OCI-LY7 (cell line): ENCODE measurements around the gene TTC6. TPM values are rescaled to one million over a fixed set of nuclear protein-coding genes. Genes with fewer than 3 reads are reported as not detected.

Source experiments
- BruUV-seq: library from RNA; stranded (reverse); fragments of 400-500 nt; replicated peaks from 2 replicates; lab custom pipeline; 2021; lab: Mats Ljungman, UMichigan
- CTCF ChIA-PET: fragments of 300-600 bp; sonication (Branson Sonifier 250); formaldehyde crosslinking; loops from one replicate; lab custom pipeline; 2022; ENCODE audit warnings: antibody characterized with exemption; ENCODE audit not compliant: unreplicated experiment; lab: Charles Lee
- POLR2A ChIA-PET: fragments of 300-600 bp; sonication (Branson Sonifier 250); formaldehyde crosslinking; loops from one replicate; lab custom pipeline; 2022; ENCODE audit warnings: antibody characterized with exemption; lab: Charles Lee
- DNase-seq: peaks from one replicate; pipeline ENCODE4 v3.0.0-alpha.2; 2015; ENCODE audit warnings: low spot score
- H2AFZ ChIP-seq: fragments of 200-600 bp; sonication (generic), shearing (Covaris generic); 2 replicates; pipeline ENCODE4 v1.6.1; 2014; ENCODE audit warnings: mild to moderate bottlenecking, antibody characterized with exemption, low read length, moderate library complexity
- H3K27ac ChIP-seq: fragments of 200-600 bp; sonication (generic); 2 replicates; pipeline ENCODE4 v1.5.1; 2014; ENCODE audit warnings: mixed run types, low read depth, mild to moderate bottlenecking, moderate library complexity, low read length, inconsistent platforms; ENCODE audit not compliant: poor library complexity, severe bottlenecking
- H3K36me3 ChIP-seq: fragments of 200-600 bp; sonication (generic); 2 replicates; pipeline ENCODE4 v1.6.1; 2014; ENCODE audit warnings: mild to moderate bottlenecking, antibody characterized with exemption, low read length, moderate library complexity, mixed read lengths; ENCODE audit not compliant: insufficient read depth
- H3K4me1 ChIP-seq: fragments of 200-600 bp; sonication (generic); 2 replicates; pipeline ENCODE4 v1.5.1; 2014; ENCODE audit warnings: mild to moderate bottlenecking, low read length; ENCODE audit not compliant: insufficient read depth, poor library complexity, severe bottlenecking
- H3K4me2 ChIP-seq: fragments of 200-600 bp; sonication (generic); 2 replicates; pipeline ENCODE4 v1.6.1; 2014; ENCODE audit warnings: mild to moderate bottlenecking, low read length
- H3K4me3 ChIP-seq: fragments of 200-600 bp; sonication (generic); 2 replicates; pipeline ENCODE4 v1.5.1; 2014; ENCODE audit warnings: mild to moderate bottlenecking, low read depth, low read length; ENCODE audit not compliant: poor library complexity, severe bottlenecking
- H3K79me2 ChIP-seq: fragments of 200-600 bp; sonication (generic); 2 replicates; pipeline ENCODE4 v1.6.1; 2016; ENCODE audit warnings: low read depth, mild to moderate bottlenecking, low read length, moderate library complexity, mixed read lengths; ENCODE audit not compliant: insufficient read depth
- H3K9me2 ChIP-seq: fragments of 200-600 bp; sonication (generic); 2 replicates; pipeline ENCODE4 v1.6.1; 2016; ENCODE audit warnings: mild to moderate bottlenecking, low read length, mixed read lengths; ENCODE audit not compliant: insufficient read depth
- H3K9me3 ChIP-seq: fragments of 200-600 bp; sonication (generic); 2 replicates; pipeline ENCODE4 v1.6.1; 2014; ENCODE audit warnings: mild to moderate bottlenecking, mixed run types, low read length, mixed read lengths
- H4K20me1 ChIP-seq: fragments of 200-600 bp; sonication (generic); 2 replicates; pipeline ENCODE4 v1.6.1; 2014; ENCODE audit warnings: mild to moderate bottlenecking, antibody characterized with exemption, low read length, moderate library complexity, mixed read lengths; ENCODE audit not compliant: insufficient read depth
- CTCF ChIP-seq: fragments of 200-600 bp; sonication (generic); conservative IDR thresholded peaks from 2 replicates; pipeline ENCODE4 v1.5.1; 2014; ENCODE audit warnings: mild to moderate bottlenecking, antibody characterized with exemption, low read length, moderate library complexity, mixed read lengths
- EZH2phosphoT487 ChIP-seq: fragments of 200-600 bp; sonication (generic); IDR thresholded peaks from 2 replicates; pipeline ENCODE4 v1.6.1; 2018; ENCODE audit warnings: low read depth, borderline replicate concordance, mild to moderate bottlenecking, mixed run types, antibody characterized with exemption, low read length, moderate library complexity, mixed read lengths
- intact Hi-C: fragments of 100-400 bp; cut with micrococcal nuclease; formaldehyde crosslinking; loops from one replicate; pipeline ENCODE4 v1.10.0; 2022; ENCODE audit not compliant: unreplicated experiment
- total RNA-seq, 2 experiments: library from RNA; depleted of rRNA in 1 of 2; stranded (reverse); fragments of >200 nt in 1 of 2; shearing (Covaris generic) in 1 of 2; gene quantifications; 2 replicates each; pipeline ENCODE4 v1.2.3, GENCODE V29; 2014 to 2022

The TTC6 gene
- total RNA-seq, 2 experiments from 2014 or later = not detected

GRCh38 chr14:37638599-37638998, 43.2 kb downstream of the TTC6 start:
- H3K4me3 ChIP-seq = no peak overlapping the region
- no peaks in the 10 kb centered on the region for H3K9me2 ChIP-seq
- H2AFZ ChIP-seq = no peak overlapping the region
- no peak overlapping the region for H3K4me2 ChIP-seq
- TF ChIP-seq CTCF (no peak), EZH2phosphoT487 (no peak)
- H3K4me1 ChIP-seq = no peaks in the 10 kb centered on the region
- H4K20me1 ChIP-seq = no peaks in the 10 kb centered on the region
- intact Hi-C loops = no loop called here
- no TSS peak for BruUV-seq
- H3K9me3 ChIP-seq = no peaks in the 10 kb centered on the region
- no peaks in the 10 kb centered on the region for H3K36me3 ChIP-seq
- ChIA-PET POLR2A (interaction anchor here (0.6 kb wide), 2 partner anchors 10 to 732 kb away, joined by 3 read pairs; no protein-coding TSS in a partner anchor), CTCF (no interaction called here)
- no peak overlapping the region for H3K27ac ChIP-seq
- no peak for DNase-seq
- no peaks in the 10 kb centered on the region for H3K79me2 ChIP-seq

GRCh38 chr14:37641117-37641516, 45.7 kb downstream of the TTC6 start:
- no TSS peak for BruUV-seq
- no peak for TF ChIP-seq EZH2phosphoT487
- no peak for TF ChIP-seq CTCF
- H3K4me3 ChIP-seq = no peak overlapping the region
- no peak overlapping the region for H2AFZ ChIP-seq
- H4K20me1 ChIP-seq = no peaks in the 10 kb centered on the region
- no peaks in the 10 kb centered on the region for H3K4me1 ChIP-seq
- H3K27ac ChIP-seq = no peak overlapping the region
- no peak overlapping the region for H3K4me2 ChIP-seq
- ChIA-PET POLR2A (interaction anchor here (0.7 kb wide), 1 partner anchor 10 kb away, joined by 3 read pairs; no protein-coding TSS in a partner anchor), CTCF (no interaction called here)
- H3K9me3 ChIP-seq = no peaks in the 10 kb centered on the region
- no peaks in the 10 kb centered on the region for H3K9me2 ChIP-seq
- H3K79me2 ChIP-seq = no peaks in the 10 kb centered on the region
- no peaks in the 10 kb centered on the region for H3K36me3 ChIP-seq
- intact Hi-C loops = no loop called here
- DNase-seq = no peak

- Histone ChIP-seq H3K4me3 (no peak overlapping the region), H2AFZ (no peak overlapping the region), H3K27ac (no peak overlapping the region), H3K9me3 (no peaks in the 10 kb centered on the region), H4K20me1 (no peaks in the 10 kb centered on the region), H3K36me3 (no peaks in the 10 kb centered on the region), H3K9me2 (no peaks in the 10 kb centered on the region), H3K4me1 (no peaks in the 10 kb centered on the region), H3K79me2 (no peaks in the 10 kb centered on the region), H3K4me2 (no peak overlapping the region)
- intact Hi-C loops = no loop called here
- no TSS peak for BruUV-seq
- no peak for DNase-seq
- TF ChIP-seq EZH2phosphoT487 (no peak), CTCF (no peak)
- ChIA-PET CTCF (no interaction called here), POLR2A (no interaction called here)
Observed at GRCh38 chr14:37642125-37642524, 46.7 kb downstream of the TTC6 start.
